HG02981 (cell line): ENCODE data around the gene SUMO4.

Source experiments
- ATAC-seq: cut with Tn5 transposase; IDR thresholded peaks from one replicate; pipeline ENCODE4 v1.9.1; 2021; ENCODE audit warnings: mild to moderate bottlenecking, moderate library complexity; ENCODE audit not compliant: unreplicated experiment

The SUMO4 gene

DNA sequence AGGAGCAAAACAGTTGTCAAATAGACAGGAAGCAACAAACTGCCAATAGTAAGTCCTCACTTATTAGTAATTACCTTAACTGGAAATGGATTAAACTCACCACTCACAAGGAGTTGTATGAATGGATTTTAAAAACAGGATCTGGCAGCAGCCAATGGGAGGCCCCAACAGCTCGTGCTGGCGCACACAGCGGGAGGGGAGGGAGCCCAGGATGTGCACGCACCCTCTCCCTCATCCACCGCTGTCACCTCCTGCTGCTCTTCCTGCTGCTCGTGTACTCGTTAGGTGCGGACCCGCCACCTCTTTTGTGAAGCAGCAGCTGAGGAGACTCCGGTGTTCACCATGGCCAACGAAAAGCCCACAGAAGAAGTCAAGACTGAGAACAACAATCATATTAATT lies at the start of gene SUMO4:
Gene SUMO4 (plus strand): TSS at position 213 of the 400 bp plus-strand sequence. CDS start 130 bp downstream, at position 343.
- ATAC-seq: no peak

DNA sequence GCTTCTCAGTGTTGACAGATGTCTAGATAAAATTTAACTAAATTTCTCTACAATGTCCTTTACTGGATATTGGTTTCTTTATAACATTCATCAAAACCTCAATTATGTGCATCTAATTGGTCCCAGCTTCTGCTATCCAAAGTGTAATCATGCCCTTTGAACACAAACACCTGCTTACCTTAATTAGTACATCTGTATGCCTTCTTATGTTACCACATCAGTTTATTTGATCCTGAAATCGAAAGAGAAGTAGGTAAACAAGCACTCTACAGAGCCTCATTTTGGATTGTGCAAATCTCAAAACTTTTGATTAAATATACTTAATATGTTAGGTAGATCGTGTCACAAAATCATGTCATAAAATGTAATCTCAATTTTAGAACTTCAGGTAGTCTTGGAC lies 46.1 kb upstream of the SUMO4 start:
- no peak for ATAC-seq

DNA sequence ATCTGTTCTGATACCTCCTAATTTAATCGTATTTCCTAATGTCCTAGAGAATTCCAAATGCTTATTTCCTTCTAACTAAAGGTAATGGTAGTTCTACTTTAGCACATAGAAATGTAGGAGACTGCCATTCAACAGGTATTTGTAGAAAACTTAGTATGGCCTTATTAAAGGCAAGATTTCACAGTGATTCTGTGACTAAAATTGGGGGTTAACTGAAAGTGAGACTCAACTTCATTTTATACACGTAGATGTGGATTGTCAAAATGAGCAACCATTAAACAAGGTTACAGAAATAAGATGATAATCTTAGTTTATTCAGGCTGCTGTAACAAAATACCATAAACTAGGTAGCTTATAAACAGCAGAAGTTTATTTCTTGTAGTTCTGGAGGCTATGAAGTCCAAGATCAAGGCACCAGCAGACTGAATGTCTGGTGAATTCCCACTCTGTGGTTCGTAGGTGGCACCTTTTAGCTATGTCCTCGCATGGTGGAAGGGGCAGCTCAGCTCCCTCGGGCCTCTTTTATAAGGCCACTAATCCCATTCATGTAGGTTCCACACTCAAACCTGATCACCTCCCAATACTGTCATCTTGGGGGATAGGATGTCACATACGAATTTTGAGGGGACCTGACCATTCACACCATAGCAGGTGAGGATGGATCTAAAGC lies 43.8 kb upstream of the SUMO4 start:
- ATAC-seq: no peak

DNA sequence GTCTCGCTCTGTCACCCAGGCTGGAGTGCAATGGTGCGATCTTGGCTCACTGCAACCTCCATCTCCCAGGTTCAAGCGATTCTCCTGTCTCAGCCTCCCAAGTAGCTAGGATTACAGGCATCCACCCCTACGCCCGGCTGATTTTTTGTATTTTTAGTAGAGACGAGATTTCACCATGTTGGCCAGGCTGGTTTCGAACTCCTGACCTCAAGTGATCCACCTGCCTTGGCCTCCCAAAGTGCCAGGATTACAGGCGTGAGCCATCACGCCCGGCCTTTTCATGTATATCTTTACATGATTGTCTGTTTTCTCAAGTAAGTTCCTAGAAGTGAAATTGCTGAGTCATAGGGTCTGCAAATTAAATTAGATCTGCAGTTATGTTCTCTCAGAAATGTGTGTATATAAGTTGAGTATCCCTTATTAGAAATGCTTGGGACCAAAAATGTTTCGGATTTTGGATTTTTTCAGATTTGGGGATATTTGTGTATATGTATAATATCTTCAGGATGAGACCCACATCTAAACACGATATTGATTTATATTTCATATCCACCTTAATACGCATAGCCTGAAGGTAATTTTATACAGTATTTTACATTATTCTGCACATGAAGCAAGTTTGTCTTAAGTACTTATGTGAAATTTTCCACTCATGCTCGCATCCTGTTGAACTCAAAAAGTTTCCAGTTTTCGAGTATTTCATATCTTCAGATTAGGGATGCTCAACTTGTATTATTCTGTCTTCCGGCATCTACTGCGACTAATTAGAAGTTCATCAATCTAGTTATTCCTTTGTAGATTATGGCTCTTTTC lies 42.1 kb upstream of the SUMO4 start:
- ATAC-seq: no peak

DNA sequence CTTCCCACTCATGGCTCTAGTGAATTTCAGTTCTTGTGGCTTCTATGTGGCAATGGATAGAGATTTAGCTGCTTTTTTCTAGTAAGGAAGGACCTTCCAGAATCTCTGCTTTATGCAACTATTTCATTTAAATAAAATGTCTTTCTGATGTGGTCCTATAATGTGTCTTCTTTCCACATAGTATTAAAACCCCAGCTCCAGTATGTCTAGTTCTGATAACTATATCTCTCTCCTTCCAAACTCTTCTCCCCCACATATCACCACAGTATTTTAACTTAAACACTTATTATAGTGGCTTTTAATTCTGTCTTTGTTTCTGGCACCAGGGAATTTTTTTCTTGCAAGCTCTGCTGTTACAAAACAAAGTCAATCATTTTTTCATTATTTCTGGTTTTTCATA lies 40.6 kb upstream of the SUMO4 start:
- ATAC-seq: no peak

DNA sequence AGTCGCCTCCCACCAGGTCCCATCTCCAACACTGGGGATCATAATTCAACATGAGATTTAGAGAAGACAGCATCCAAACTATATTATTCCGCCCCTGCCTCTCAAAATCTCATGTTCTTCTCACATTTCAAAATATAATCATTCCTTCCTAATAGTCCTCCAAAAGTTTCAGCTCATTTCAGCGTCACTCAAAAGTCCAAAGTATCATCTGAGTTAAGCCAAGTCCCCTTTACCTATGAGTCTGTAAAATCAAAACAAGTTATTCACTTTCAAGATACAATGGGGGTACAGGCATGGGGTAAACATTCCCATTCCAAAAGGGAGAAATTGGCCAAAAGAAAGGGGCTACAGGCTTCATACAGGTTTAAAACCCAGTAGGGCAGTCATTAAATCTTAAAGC lies 39.5 kb upstream of the SUMO4 start:
- ATAC-seq: no peak

DNA sequence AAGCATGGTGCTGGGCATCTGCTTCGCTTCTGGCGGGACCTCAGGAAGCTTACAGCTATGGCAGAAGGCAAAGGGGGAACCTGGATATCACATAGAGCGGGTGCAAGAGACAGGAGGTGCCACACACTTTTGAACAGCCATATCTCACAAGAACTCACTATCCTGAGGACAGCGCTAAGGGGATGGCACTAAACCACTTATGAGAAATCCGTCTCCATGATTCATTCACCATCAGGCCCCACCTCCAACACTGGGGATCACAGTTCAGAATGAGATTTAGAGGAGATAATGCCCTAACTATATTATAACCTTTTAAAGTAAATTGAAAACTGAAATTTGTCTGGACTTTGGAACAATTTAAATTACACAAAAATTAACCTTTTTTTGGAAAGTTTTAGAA lies 37.8 kb upstream of the SUMO4 start:
- ATAC-seq: no peak

DNA sequence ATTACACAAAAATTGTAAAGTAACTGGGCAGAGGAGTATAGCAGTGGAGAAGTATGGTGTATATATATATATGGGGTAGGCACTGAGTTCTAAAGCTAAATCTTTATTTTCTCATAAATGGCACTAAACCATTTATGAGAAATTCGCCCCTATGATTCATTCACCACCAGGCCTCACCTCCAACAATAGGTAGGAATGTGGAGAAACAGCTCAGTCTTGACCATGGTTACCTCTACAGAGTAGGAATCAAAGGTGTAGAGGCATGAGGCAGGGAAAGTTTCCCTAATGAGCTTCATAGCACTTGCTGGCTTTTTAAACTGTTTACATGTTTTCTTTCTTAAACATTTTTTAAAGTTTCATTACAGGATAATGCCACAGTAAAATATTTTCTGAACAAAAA lies 36.9 kb upstream of the SUMO4 start:
- no peak for ATAC-seq

DNA sequence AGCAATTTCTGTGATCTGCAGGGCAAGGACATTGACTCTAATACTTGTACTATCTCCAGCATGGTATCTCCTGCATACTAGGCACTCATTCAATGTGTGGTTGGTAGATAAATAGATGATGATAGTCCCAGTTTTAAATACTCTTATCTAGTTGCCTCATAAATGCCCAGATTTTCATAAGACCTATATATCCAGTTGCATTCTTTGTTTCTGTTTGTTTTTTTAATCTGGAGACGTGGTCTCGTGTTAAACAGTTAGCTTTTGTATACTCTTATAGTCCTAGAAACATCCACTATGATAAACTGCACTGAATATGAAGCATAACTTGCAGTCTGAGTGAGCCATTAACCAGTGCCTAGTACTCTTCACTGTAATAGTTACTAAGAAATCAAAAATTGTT lies 35.5 kb upstream of the SUMO4 start:
- ATAC-seq: no peak

DNA sequence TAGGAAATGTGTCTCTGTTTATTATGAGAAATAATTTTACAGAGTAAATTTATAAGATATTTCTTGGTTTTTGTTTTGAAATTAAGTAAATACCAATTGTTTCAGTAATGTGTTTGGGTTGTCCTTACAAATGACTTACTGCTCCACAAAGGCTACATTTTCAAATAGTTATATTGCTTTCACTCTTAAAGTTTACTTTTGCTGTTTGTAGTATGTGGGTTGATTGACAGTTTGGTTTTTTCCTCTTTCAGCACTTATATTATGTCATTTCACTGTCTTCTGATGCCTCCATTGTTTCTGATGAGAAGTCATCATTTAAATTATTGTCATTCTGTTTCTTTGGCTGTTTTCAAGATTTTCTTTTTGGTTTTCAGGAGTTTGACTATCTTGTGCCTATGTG lies 34.9 kb upstream of the SUMO4 start:
- no peak for ATAC-seq

DNA sequence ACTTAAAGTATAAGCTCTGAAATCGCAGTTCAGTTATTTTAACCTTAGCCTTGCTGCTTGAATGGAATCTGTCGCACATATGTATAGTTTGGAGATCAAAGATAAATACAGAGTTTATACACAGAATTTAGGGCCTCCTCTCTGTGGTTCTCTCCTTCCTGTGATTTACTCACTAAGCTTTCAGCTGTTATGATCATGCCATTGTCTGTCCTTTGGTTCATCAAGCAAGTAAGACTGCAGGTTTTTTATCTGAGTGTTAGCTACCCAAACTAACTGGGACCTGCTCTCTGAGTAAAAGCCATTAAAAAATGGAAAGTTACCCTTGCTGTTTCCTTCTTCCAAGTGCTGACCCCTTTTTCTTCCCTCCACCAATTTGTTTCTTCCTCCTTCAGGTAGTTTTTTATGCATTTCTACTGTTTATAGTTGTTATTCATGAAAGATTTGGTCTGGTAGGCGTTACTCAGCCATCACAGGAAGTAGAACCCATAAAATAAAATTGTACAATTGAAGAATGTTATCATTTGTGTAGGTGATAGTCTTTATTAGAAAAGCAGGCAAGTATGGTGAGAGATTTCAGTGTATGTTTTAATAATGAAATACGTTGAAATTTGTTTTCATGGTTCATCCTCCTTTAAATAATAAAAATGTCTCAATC lies 33.7 kb upstream of the SUMO4 start:
- no peak for ATAC-seq

DNA sequence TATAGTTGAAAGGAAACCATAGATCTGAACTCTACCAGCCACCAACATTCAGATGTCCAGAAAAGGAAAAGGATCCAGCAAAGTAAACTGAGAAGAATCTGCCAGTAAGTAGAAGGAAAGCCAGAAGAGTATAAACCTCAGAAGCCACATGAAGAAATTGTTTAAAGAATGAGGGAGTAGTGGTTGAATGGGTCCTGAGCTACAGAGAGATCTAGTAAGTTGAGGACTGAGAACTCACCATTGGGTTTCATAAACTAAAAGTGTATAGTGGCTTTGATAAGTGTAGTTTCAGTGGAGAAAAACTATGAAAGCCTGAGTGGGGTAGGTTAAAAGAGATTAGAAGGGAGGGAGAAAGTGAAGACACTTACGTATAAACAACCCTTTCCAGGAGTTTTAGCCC lies 32.0 kb upstream of the SUMO4 start:
- no peak for ATAC-seq

DNA sequence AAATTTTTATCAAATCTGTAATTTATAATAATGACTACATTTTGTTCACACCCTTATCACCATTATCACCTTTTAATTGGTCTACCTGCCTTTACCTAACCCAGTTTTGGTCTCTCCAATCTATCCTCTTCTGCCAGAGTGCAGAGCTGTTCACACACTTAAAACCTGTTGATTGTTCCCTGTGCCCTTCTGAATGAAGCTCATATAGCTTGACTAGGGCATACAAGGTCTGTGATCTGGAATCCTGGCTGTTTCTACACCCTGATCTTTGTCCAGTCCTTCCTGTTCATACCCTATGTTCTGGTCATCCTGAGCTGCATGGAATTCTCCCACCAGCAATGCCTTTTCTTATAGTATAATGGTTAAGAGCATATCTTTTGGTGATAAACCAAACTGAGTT lies 28.9 kb upstream of the SUMO4 start:
- ATAC-seq: no peak

DNA sequence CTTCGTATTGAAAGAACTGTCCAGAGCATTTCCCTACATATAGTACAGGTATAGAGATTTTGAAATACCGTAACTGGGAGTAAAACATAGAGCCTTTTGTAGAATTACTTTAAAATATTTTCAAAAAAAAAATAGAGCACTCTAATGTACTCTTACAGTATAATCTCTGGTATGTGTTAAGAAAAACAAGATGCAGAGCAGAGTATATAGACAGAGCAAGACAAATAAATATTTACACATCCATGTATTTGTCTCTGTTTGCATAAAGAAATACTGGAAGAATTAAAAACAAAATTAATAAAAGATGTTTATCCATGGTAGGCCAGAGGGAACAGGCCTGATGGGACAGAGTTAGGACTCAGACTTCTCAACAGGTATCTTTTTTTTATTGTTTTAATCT lies 28.0 kb upstream of the SUMO4 start:
- no peak for ATAC-seq

DNA sequence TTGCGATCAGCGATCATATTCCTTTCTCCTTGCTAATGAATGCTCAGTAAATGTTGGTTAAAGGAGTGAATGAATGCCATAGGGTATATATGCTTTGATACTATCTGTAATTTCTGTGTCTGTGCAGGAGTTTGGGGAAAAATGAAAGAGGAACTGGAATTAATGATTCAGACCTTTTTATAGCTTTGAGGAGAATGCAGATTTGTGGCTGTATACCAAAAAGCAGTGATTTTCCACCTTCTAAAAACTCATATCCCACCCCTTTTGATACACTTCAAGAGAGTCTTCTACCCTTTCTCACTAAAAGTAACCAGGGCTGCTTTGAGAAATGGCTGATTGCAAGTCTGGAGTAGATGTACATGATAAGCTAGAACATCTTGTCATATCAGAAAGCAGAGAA lies 26.6 kb upstream of the SUMO4 start:
- ATAC-seq: no peak

DNA sequence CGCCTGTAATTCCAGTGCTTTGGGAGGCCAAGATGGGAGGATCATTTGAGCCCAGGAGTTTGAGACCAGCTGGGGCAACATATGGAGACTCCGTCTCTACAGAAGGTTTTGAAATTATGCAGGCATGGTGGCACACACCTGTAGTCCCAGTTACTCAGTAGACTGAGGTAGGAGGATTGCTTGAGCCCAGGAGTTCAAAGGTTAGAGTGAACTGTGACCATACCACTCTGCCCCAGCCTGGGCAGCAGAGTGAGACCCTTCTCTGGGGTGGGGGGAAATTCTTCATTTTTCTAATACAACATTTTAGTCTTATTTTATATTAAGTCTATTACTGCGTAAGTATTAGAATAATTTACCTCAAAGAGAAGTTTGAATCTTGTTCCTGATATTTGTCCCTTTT lies 20.1 kb upstream of the SUMO4 start:
- ATAC-seq: no peak

DNA sequence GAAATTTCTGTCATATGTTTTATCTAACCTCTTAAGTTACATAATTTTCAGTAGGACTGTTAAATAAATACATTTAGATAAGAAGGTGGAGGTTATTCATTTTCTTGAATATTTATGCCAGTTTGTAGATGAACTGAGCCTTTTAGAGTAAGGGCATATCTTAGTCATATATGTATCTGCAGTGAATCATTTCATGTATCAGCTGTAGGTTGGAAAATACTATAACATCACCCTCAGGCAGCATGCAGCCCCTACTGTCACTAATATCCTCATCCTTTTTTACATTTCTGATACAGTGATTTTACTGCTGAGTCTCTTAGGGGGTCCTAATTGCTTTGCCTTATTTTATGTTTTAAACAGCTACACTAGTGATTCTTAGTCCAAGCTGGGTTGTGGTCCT lies 19.5 kb upstream of the SUMO4 start:
- ATAC-seq: no peak

DNA sequence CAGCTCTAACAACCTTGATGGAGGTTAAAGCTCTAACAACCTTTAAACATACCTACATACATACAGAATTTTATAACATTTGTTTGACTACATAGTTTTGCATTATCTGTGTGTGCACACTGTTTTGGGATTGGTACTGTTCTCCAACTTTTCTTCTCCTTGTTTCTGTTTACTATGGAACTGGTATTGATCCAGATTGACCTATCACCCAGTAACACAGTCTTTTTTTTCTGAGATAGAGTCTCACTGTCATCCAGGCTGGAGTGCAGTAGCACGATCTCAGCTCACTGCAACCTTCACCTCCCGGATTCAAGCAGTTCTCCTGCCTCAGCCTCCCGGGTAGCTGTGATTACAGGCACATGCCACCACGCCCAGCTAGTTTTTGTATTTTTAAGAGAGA lies 16.7 kb upstream of the SUMO4 start:
- ATAC-seq: no peak

DNA sequence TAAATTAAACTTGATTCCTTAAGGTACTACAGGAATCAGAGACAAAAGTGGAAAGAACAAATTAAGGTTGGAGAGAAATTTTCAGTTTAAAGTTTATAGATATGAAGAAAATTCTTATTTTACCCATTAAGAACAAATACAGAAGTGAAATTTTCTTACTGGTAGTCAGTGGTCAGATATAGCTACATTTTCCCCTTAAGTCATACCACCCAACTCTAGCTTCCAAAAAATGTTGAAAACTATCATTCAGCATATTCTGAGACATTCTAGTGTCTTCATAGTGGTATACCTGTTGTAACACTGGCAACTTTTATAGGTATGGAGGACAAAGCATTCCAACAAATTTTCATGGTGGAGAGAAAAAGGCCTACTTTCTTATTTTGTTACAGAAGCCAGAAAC lies 15.6 kb upstream of the SUMO4 start:
- ATAC-seq: no peak

DNA sequence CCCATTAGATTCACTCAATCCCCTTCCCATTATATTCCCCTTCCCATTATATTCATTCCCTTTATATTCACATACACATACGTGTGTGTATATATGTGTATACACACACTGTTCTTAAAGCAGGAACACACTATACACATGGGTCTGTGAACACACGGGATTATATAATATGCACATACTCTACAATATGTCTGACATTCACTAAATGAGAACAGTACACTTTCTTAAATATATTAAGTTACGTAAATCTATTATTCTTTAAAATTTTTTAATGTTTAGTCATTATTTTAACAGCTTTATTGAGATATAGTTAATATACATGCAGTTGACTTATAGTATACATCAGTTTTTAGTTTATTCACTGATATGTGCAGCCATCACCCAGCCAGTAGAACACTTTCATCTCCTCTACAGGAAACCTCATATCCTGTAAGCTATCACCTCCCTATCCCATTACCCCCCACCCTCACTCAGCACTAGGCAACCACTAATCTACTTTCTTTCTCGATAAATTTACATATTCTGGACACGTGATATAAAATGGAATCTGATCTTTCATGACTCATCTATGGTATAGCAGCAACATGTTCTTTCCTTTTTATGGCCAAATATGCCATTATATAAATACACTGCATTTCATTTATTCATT lies 13.9 kb upstream of the SUMO4 start:
- no peak for ATAC-seq

DNA sequence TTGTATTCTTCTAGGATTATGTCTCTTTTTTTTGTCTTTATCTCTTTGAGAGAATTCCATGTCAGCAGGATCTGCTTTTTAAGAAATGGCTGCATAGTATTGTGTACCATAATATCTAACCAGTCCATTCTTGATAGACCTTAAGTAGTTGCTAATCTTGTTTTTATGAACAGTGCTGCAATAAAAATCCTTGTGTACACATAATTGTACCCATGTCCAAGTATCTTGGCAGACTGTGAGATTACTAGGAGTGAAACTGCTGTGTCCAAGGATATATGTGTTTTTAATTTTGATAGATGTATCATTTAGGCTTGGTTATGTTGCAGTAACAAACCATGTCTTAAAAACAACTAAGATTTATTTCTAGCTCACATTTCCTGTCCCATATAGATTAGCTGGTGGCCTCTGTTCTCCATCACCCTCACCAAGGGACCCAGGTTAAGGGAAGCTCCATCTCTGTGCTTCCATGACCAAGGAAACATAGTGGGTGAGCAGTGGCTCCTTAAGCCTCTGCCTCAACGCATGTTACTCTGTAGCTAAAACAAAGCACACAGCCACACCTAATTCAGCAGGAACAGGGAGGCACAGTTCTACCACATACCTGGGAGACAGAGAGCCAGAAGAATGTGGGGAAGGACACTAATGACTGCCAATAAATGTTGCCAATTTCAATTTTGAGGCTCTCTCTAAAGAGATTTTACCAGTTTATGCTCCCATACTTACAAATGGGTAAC lies 12.1 kb upstream of the SUMO4 start:
- ATAC-seq: no peak
